Panc1 (cell line): ENCODE measurements around the gene NKX6-2.

ENCODE experiments used
- POLR2AphosphoS5 ChIP-seq: IDR thresholded peaks from 2 replicates; pipeline ENCODE4 v1.6.1; 2012; ENCODE audit warnings: mild to moderate bottlenecking, low read depth, low read length, moderate library complexity
- SIN3A ChIP-seq: IDR thresholded peaks from 2 replicates; pipeline ENCODE4 v1.6.1; 2012; ENCODE audit warnings: low read depth, mild to moderate bottlenecking, low read length, moderate library complexity, borderline replicate concordance; ENCODE audit not compliant: insufficient read depth
- TCF7L2 ChIP-seq: IDR thresholded peaks from 2 replicates; pipeline ENCODE4 v1.6.1; 2011; ENCODE audit warnings: mild to moderate bottlenecking, low read depth, low read length, inconsistent platforms
- TF ChIP-seq, protein P1 (sequence below): fragments of 450-650 bp; IDR thresholded peaks from 2 replicates; pipeline ENCODE4 v1.5.1; 2017; ENCODE audit warnings: mild to moderate bottlenecking
- TF ChIP-seq, protein P2 (sequence below), 2 experiments: IDR thresholded peaks; 2 replicates each; pipeline ENCODE4 v1.6.1; 2011 to 2012; ENCODE audit warnings: low read depth in 2 of 2, control low read depth in 1 of 2, low read length in 1 of 2, mild to moderate bottlenecking in 1 of 2, moderate library complexity in 1 of 2; ENCODE audit not compliant: insufficient read depth in 1 of 2

DNA sequence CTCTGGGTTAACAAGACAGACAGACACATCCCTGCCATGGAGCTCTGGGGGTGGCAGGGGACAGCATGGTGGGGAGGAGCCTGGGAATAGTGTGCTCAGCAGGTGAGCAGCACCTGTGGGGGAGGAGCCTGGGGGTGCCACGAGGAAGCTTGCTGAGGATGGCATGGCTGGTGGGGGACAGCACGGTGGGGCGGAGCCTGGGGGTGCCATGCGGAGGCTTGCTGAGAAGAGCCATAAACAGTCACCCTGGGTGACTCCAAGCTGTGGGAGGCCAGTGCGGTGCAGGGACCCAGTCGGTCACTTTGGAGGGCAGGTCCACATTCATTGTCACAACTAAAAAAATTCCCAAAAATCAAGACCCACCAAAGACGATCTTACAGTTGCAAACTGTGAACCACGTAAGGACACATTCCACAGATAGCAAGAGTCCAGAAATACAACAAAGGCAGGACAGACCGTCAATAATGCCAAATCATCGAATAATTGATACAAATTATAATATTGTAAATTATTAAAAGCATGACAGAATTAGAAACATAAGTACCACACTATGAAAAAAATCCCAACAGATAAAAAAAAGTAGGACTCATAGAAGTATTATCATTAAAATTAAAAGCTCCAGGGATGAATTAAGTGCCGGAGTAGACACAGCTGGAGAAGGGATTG is 24.4 kb downstream of the NKX6-2 start:
- TF ChIP-seq, protein P1, sequence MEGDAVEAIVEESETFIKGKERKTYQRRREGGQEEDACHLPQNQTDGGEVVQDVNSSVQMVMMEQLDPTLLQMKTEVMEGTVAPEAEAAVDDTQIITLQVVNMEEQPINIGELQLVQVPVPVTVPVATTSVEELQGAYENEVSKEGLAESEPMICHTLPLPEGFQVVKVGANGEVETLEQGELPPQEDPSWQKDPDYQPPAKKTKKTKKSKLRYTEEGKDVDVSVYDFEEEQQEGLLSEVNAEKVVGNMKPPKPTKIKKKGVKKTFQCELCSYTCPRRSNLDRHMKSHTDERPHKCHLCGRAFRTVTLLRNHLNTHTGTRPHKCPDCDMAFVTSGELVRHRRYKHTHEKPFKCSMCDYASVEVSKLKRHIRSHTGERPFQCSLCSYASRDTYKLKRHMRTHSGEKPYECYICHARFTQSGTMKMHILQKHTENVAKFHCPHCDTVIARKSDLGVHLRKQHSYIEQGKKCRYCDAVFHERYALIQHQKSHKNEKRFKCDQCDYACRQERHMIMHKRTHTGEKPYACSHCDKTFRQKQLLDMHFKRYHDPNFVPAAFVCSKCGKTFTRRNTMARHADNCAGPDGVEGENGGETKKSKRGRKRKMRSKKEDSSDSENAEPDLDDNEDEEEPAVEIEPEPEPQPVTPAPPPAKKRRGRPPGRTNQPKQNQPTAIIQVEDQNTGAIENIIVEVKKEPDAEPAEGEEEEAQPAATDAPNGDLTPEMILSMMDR, result no peak
- TF ChIP-seq SIN3A (no peak), POLR2AphosphoS5 (no peak), TCF7L2 (no peak)
- TF ChIP-seq, protein P2, sequence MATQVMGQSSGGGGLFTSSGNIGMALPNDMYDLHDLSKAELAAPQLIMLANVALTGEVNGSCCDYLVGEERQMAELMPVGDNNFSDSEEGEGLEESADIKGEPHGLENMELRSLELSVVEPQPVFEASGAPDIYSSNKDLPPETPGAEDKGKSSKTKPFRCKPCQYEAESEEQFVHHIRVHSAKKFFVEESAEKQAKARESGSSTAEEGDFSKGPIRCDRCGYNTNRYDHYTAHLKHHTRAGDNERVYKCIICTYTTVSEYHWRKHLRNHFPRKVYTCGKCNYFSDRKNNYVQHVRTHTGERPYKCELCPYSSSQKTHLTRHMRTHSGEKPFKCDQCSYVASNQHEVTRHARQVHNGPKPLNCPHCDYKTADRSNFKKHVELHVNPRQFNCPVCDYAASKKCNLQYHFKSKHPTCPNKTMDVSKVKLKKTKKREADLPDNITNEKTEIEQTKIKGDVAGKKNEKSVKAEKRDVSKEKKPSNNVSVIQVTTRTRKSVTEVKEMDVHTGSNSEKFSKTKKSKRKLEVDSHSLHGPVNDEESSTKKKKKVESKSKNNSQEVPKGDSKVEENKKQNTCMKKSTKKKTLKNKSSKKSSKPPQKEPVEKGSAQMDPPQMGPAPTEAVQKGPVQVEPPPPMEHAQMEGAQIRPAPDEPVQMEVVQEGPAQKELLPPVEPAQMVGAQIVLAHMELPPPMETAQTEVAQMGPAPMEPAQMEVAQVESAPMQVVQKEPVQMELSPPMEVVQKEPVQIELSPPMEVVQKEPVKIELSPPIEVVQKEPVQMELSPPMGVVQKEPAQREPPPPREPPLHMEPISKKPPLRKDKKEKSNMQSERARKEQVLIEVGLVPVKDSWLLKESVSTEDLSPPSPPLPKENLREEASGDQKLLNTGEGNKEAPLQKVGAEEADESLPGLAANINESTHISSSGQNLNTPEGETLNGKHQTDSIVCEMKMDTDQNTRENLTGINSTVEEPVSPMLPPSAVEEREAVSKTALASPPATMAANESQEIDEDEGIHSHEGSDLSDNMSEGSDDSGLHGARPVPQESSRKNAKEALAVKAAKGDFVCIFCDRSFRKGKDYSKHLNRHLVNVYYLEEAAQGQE (IDR thresholded peaks at IDR 0.05; ENCODE audit: insufficient read depth in 1 of 2, low read depth in 2 of 2, low read length in 1 of 2), result no peak
